Smooth muscle cell (in vitro differentiated cells): ENCODE measurements around the gene F9. TPM values are rescaled to one million over a fixed set of nuclear protein-coding genes. Genes with fewer than 3 reads are reported as not detected.

Experiments
- DNase-seq: peaks from one replicate; lab custom pipeline; 2025; ENCODE audit not compliant: unreplicated experiment; lab: John Stamatoyannopoulos, UW
- H2AFZ ChIP-seq: fragments of 200-600 bp; sonication (generic); 2 replicates; pipeline ENCODE4 v1.6.0; 2016; ENCODE audit warnings: antibody characterized with exemption, low read depth, mild to moderate bottlenecking
- H3F3A ChIP-seq: fragments of 200-600 bp; sonication (generic); 2 replicates; pipeline ENCODE4 v1.6.0; 2017; ENCODE audit warnings: antibody characterized with exemption, low read depth
- H3K27ac ChIP-seq: fragments of 200-600 bp; sonication (generic); 2 replicates; pipeline ENCODE4 v1.5.1; 2016; ENCODE audit warnings: low read depth, mild to moderate bottlenecking
- H3K27me3 ChIP-seq: fragments of 200-600 bp; sonication (generic); 2 replicates; pipeline ENCODE4 v1.6.1; 2016; ENCODE audit warnings: low read depth, mild to moderate bottlenecking
- H3K36me3 ChIP-seq: fragments of 200-600 bp; sonication (generic); 2 replicates; pipeline ENCODE4 v1.5.1; 2016; ENCODE audit warnings: low read depth
- H3K4me1 ChIP-seq: fragments of 200-600 bp; sonication (generic); 2 replicates; pipeline ENCODE4 v1.5.1; 2016; ENCODE audit warnings: low read depth
- H3K4me2 ChIP-seq: fragments of 200-600 bp; sonication (generic); 2 replicates; pipeline ENCODE4 v1.6.0; 2016; ENCODE audit warnings: mild to moderate bottlenecking
- H3K4me3 ChIP-seq: fragments of 200-600 bp; sonication (generic); 2 replicates; pipeline ENCODE4 v1.5.1; 2016; ENCODE audit warnings: mild to moderate bottlenecking
- H3K79me2 ChIP-seq: fragments of 200-600 bp; sonication (generic); 2 replicates; pipeline ENCODE4 v1.6.0; 2016; ENCODE audit warnings: low read depth, mild to moderate bottlenecking
- H3K9ac ChIP-seq: fragments of 200-600 bp; sonication (generic); 2 replicates; pipeline ENCODE4 v1.6.0; 2016; ENCODE audit warnings: low read depth
- H3K9me3 ChIP-seq: fragments of 200-600 bp; sonication (generic); replicated peaks from 2 replicates; pipeline ENCODE4 v1.5.1; 2016; ENCODE audit warnings: low read depth
- H4K20me1 ChIP-seq: fragments of 200-600 bp; sonication (generic); 2 replicates; pipeline ENCODE4 v1.6.0; 2016; ENCODE audit warnings: low read depth
- WGBS: methylation state at CpG from one replicate; pipeline ENCODE4 v1.1.7; 2016; ENCODE audit warnings: low lambda C conversion rate; 5-methylcytosine and 5-hydroxymethylcytosine counted together
- polyA plus RNA-seq: library from polyadenylated mRNA; unstranded; fragments of >200 nt; fragmentation: Nextera tagmentation; extraction: Ambion mirVana; gene quantifications from 2 replicates; pipeline ENCODE4 v1.2.1, GENCODE V29; 2016
- total RNA-seq: library from RNA; depleted of rRNA; stranded (reverse); fragments of >200 nt; gene quantifications from 2 replicates; pipeline ENCODE4 v1.2.3, GENCODE V29; 2014
- TF ChIP-seq, protein P1 (sequence below): fragments of 200-600 bp; sonication (generic); IDR thresholded peaks from 2 replicates; pipeline ENCODE4 v1.5.1; 2017; ENCODE audit warnings: borderline replicate concordance, mild to moderate bottlenecking, antibody characterized with exemption; ENCODE audit not compliant: insufficient read depth, poor library complexity, severe bottlenecking

The F9 gene
- total and polyA plus RNA-seq, 2 experiments from 2014 or later = not detected

- no peak overlapping the region for H3K27ac ChIP-seq
- no peak overlapping the region for H3K9ac ChIP-seq
- H3K4me2 ChIP-seq = no peak overlapping the region
- H3K79me2 ChIP-seq = no peaks in the 10 kb centered on the region
- DNase-seq = no peak
- 71% methylated on average over 1 of the region's 1 CpG for WGBS
- H3K4me3 ChIP-seq = no peak overlapping the region
- no peaks in the 10 kb centered on the region for H3K36me3 ChIP-seq
- no peaks in the 10 kb centered on the region for H3K4me1 ChIP-seq
- TF ChIP-seq, protein P1, sequence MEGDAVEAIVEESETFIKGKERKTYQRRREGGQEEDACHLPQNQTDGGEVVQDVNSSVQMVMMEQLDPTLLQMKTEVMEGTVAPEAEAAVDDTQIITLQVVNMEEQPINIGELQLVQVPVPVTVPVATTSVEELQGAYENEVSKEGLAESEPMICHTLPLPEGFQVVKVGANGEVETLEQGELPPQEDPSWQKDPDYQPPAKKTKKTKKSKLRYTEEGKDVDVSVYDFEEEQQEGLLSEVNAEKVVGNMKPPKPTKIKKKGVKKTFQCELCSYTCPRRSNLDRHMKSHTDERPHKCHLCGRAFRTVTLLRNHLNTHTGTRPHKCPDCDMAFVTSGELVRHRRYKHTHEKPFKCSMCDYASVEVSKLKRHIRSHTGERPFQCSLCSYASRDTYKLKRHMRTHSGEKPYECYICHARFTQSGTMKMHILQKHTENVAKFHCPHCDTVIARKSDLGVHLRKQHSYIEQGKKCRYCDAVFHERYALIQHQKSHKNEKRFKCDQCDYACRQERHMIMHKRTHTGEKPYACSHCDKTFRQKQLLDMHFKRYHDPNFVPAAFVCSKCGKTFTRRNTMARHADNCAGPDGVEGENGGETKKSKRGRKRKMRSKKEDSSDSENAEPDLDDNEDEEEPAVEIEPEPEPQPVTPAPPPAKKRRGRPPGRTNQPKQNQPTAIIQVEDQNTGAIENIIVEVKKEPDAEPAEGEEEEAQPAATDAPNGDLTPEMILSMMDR = no peak
- H4K20me1 ChIP-seq = no peaks in the 10 kb centered on the region
- no peaks in the 10 kb centered on the region for H3K9me3 ChIP-seq
- no peaks in the 10 kb centered on the region for H3F3A ChIP-seq
- no peak overlapping the region for H2AFZ ChIP-seq
- H3K27me3 ChIP-seq = no peaks in the 10 kb centered on the region
Observed at GRCh38 chrX:139542652-139543051, 12.1 kb downstream of the F9 start.

DNA sequence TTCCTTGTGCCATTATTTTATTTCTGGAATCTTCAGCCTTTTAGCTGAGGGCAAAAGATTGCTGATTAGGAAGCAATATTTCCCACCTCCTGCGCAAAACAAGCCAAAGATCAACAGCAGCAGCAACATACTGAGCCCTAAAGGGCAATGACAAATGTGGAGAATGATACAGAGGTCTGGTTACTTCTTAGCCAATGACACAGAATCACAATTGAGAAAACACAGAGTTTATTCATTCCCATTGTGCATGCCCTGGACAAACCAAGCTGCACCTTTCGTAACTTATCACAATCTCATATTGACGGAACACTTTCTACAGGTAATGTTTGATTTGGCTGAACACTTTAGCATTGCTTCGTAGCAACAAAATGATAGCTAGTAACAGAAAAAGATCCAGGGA is 13.4 kb downstream of the F9 start:
- Histone ChIP-seq H3K27ac (no peak overlapping the region), H3K36me3 (no peaks in the 10 kb centered on the region), H3K4me2 (no peak overlapping the region), H3K9ac (no peak overlapping the region), H3K4me3 (no peak overlapping the region), H2AFZ (no peak overlapping the region), H3K4me1 (no peaks in the 10 kb centered on the region), H3K9me3 (no peaks in the 10 kb centered on the region), H3K79me2 (no peaks in the 10 kb centered on the region), H4K20me1 (no peaks in the 10 kb centered on the region), H3K27me3 (no peaks in the 10 kb centered on the region), H3F3A (no peaks in the 10 kb centered on the region)
- DNase-seq = no peak
- WGBS = 85% methylated on average over 4 of the region's 4 CpGs
- TF ChIP-seq, protein P1 = no peak

DNA sequence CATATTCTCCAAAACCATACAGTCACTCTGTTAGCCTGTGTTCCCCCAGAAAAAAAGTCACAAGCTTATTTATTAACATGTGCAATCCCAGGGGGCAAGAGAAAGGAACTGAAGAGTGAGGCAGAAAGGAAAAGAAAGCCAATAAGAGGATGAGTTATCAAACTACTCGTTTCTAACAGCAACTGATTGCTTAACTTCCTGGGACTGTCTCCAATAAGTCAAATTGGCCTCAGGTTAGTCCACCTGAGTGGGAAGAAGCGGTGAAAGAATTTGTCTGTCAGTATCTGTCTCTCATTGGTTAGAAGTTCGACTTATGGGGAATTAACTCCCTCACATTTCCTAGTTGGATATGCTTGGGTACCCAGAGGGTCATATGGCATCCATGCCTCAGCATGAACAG is 14.1 kb downstream of the F9 start:
- no peaks in the 10 kb centered on the region for H3K4me1 ChIP-seq
- H3K79me2 ChIP-seq = no peaks in the 10 kb centered on the region
- 65% methylated on average over 3 of the region's 3 CpGs for WGBS
- no peak overlapping the region for H3K4me3 ChIP-seq
- no peak overlapping the region for H3K4me2 ChIP-seq
- no peak overlapping the region for H3K9ac ChIP-seq
- no peak overlapping the region for H3K27ac ChIP-seq
- no peaks in the 10 kb centered on the region for H3F3A ChIP-seq
- H4K20me1 ChIP-seq = no peaks in the 10 kb centered on the region
- no peaks in the 10 kb centered on the region for H3K9me3 ChIP-seq
- H3K27me3 ChIP-seq = no peaks in the 10 kb centered on the region
- H2AFZ ChIP-seq = no peak overlapping the region
- H3K36me3 ChIP-seq = no peaks in the 10 kb centered on the region
- DNase-seq = no peak
- TF ChIP-seq, protein P1 = no peak

- Histone ChIP-seq H2AFZ (no peak overlapping the region), H3F3A (no peaks in the 10 kb centered on the region), H3K9ac (no peak overlapping the region), H3K27ac (no peak overlapping the region), H3K79me2 (no peaks in the 10 kb centered on the region), H3K27me3 (no peaks in the 10 kb centered on the region), H3K4me1 (no peaks in the 10 kb centered on the region), H3K4me3 (no peak overlapping the region), H4K20me1 (no peaks in the 10 kb centered on the region), H3K4me2 (no peak overlapping the region), H3K9me3 (no peaks in the 10 kb centered on the region), H3K36me3 (no peaks in the 10 kb centered on the region)
- DNase-seq = no peak
- TF ChIP-seq, protein P1 = no peak
Observed at GRCh38 chrX:139554376-139554775, 23.8 kb downstream of the F9 start.
